Skeletal muscle cell (primary cell): ENCODE data around the gene ZFAND5.

Experiments used
- DNase-seq: peaks from one replicate; pipeline ENCODE4 v3.0.0-alpha.2; 2010; ENCODE audit warnings: low read depth
- H3K4me3 ChIP-seq: 2 replicates; pipeline ENCODE4 v1.5.1; 2011; ENCODE audit warnings: low read depth, mild to moderate bottlenecking, control low read depth, low read length, moderate library complexity

ZFAND5 gene, protein sequence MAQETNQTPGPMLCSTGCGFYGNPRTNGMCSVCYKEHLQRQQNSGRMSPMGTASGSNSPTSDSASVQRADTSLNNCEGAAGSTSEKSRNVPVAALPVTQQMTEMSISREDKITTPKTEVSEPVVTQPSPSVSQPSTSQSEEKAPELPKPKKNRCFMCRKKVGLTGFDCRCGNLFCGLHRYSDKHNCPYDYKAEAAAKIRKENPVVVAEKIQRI

DNA sequence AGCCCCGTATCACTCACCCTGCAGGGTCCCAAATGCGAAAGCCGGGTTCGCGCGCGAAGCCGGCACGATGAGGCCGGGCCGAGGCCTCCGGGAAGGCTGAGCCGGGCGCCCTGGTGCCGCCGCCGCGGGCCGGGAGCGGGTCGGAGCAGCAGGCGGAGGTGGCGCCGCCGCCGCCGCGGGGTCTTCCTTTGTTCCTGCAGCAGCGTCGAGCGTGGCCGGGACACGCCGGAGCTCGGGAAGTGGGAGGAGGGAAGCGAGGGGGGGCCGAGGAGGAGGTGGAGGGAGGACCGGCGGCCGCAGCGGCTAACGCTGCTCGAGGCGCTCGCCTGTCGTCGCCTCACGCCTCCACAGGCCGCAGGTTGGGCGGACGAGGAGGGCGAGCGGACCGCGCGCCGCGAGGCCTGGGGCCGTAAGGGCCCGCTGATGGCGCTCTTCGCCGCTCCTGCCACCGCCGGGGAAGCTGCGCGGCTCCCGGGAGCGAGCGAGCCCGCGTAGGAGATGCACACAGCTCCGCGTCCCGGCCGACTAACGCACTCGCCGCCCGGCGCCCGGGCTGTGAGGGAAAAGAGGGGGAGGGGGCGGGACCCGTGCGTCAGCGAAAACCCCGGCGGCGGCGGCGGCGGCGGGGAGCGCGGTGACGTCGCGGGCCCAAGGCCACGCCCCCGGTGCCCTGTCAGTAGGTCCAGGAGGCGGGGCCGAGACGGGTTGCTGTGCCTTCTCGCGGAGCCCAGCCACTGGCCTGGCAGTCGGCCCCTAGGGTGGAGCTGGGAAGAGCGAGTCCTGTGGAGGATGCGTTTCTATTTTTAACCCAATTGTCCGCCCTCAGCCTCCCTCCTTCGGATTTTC lies at the start of gene ZFAND5:
ZFAND5 (minus strand) TSS at position 530 of the 846 bp plus-strand sequence. CDS start 4,430 bp downstream, outside the sequence.
- H3K4me3 ChIP-seq, result peak within 1 kb of the TSS; percentile 84
- peak; percentile 97 for DNase-seq

DNA sequence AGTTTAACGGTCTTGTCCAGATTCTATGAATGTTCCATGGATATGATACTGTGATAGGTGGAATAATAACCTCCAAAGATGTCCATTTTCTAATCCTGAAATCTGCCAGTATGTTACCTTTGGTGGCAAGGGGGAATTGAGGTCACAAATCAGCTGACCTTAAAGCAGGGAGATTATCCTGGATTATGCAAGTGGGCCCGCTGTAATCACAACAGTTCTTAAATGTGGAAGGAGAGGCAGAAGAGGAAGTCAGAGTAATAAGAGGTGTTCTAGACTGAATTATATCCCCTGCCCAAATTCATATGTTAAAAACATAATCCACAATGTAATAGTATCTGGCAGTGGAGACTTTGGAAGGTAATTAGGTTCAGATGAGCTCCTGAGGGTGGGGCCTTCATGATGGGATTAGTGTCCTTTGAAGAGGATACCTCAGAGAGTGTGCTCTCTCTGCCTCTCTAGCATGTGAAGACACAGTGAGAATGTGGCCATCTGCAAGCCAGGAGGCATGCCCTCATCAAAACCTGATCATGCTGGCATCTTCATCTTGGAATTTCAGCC lies 47.6 kb upstream of the ZFAND5 start:
- no peak for DNase-seq
- H3K4me3 ChIP-seq, result no peak overlapping the region

DNA sequence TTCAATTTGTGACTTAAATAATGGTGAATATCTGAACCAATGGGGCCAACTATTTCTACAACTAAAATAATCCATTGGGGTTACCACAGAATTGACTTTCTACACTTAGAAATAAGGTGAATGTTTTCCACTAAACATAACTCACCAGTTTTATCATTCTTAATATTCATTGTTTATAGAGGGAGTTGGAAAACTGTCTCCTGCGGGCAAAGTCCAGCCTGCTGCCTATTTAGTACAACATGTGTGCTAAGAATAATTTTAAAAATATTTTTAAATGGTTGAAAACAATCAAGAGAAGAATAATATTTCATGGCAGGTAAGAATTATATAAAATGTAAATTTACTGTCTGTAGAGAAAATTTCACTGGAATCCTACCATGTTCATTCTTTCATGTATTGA lies 45.2 kb upstream of the ZFAND5 start:
- H3K4me3 ChIP-seq, result no peak overlapping the region
- no peak for DNase-seq

DNA sequence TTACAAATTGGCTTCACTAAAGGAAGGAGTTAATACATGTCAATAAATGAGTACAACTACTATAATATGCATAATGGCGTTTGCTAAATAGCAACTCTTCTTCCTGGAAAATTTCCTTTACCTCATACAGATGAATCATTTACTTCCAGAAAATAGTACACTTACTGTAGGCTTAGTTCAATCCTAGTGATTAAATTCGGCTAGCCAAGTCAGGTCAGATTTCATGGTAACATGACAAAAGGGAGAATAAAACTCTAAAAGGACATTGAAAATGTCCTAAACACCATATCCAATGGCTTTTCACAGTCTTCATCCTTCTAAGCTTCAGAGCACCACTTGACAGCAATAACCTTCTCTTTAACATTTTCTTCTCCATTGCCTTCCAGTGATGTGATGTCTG lies 42.1 kb upstream of the ZFAND5 start:
- H3K4me3 ChIP-seq, result no peak overlapping the region
- DNase-seq, result no peak

DNA sequence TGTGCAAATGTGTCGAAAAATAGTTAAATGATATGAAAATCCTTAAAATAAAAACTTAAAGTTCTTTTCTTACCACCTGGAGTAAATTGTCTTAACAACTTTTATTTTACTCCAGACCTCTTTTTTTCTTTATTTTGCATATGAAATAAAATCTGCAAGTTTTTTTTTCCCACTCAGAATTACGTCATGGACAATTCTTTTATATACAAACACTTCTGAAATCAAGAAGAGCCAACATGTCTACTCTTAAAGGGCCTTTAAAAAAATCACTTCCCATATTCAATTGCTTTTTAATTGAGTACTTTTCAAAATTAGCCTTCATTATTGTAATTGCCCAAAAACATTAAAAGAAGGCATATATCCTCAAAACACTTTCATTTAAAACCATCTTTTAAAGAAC lies 37.7 kb upstream of the ZFAND5 start:
- DNase-seq, result no peak
- H3K4me3 ChIP-seq, result no peak overlapping the region

DNA sequence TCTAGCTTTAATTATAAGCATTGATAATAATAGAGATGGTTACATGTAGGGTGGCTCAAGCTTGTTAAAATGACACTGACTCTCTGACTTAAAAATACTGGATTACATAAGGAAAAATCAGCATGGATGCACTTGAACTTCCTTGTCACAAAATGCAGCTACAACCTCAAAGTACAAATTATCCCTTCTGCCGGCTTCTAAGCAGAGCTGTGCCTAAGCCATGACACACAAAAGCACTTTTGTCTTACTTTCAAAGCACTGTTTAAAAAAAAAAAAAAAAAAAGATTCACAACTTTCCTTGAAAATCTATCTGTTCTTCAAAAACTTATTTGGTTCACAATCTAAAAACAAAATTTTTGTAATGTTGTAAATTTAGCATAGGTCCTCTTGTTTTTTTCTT lies 36.4 kb upstream of the ZFAND5 start:
- no peak overlapping the region for H3K4me3 ChIP-seq
- DNase-seq, result no peak

DNA sequence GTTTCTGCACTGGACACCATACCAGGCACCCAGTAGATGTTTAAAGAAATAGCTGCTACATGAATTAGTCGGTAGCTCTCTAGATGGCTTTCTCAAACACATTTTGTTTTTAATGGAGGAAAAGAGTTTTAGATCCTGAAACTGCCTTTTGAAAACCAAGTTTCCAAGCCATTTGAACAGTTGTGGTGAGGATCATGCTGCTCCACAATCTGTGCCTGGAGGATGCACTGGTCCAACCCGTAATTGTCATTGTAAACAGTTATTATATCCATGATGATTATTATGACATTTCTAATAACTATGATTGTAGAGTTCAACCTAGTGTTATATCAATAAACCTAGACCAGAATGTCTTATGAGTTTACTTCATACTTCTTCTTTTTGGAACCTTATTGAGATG lies 35.9 kb upstream of the ZFAND5 start:
- DNase-seq, result no peak
- no peak overlapping the region for H3K4me3 ChIP-seq

DNA sequence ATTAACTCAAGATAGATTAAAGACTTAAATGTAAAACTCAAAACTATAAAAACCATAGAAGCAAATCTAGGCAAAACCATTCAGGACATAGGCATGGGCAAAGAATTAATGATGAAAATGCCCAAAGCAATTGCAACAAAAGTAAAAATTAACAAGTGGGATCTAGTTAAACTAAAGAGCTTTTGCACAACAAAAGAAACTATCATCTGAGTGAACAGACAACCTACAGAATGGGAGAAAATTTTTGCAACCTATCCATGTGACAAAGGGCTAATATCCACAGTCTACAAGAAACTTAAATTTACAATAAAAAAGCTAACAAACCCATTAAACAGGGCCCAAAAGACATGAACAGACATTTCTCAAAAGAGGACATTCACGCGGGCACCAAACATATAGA lies 34.4 kb upstream of the ZFAND5 start:
- DNase-seq, result no peak
- H3K4me3 ChIP-seq, result no peak overlapping the region

DNA sequence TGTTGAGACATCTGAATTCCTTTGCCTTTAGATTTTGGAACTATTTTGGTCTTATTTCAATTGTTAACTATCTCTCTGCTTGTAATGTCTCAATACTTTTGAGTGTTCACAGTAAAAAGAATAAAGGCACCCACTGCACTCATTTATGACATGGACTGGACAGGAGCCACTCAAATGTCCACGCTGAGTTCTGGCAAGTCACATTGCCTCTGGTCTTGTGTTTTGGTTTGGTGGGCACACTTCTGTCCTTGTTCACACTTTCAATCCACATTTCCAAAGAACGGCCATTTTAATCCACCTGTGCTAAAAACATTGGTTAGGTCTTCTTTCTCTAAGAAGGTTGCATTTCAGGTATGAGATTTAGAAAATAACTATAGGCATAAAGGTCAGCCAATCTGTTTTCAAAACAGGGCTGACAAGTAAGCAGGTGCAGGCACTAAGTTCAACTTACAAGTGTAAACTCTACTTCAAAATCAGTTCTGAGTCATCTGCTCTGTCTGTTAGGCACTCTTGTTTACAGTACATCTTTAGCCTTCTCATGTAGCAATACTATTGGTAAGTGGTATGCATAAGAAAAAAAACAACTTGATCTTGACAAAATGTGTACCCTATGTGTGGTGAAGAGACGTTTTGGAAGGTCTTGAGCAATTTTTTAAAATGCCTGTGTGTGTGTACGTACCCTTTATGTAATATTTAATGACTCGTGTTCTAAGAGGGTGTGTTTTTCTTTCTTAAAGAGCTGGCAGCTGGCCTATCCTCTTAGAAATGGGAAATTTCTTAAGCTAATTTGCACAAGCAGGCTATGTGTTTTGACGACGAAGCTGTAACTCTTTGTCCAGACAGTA lies 31.5 kb upstream of the ZFAND5 start:
- peak; percentile 62 for DNase-seq
- H3K4me3 ChIP-seq, result no peak overlapping the region

DNA sequence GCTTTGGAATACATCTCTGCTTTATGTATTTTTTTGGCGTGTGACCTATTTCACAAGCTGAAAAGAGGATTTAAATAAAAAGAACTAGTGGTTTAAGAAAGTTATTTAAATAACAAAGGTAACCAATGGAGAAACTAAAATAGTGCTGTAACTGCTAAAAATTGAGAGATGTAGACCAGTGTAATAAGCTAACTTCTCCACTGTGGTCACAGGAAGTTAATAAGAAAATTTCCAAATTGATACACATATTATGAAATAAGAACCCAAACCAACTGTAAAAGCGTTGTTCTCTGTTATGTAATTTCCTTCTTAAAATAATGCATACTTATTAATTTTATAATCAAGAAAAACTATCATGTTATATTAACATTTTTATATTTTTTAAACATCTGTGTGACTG lies 29.1 kb upstream of the ZFAND5 start:
- DNase-seq, result no peak
- H3K4me3 ChIP-seq, result no peak overlapping the region

DNA sequence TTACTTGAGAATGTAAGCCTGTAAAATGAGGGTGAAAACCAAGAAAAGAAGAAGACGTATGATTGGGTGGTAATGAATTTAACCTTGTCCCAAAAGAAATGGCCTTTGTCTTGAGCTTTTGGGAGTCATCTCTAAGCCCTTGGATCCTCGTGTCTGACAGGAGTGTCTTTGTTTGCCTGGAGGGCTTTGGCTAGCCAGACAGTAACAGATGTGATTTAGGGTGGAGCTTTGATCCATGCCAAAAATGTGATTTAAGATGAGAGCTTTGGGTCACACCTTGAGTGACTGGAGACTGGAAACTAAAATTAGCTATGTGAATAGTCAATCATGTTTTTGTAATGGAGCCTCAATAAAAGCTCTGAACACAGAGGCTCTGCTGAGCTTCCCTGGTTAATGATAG lies 25.9 kb upstream of the ZFAND5 start:
- H3K4me3 ChIP-seq, result no peak overlapping the region
- DNase-seq, result no peak

DNA sequence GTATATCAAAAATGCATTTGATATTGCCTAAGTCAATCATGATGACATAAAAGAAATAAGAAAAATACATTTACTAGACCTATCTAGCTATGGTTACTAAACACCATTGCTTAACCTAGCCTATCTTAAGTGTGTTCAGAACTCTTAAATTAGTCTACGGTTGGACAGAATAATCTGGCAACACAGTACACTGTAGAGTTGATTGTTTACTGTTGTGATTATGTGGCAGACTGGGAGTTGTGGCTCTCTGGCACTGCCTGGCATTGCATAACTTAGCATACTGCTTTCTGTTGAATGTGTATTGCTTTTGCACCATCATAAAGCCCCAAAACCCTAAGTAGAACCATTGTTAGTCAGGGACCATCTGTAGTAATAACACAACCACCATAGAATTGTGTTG lies 21.2 kb upstream of the ZFAND5 start:
- no peak overlapping the region for H3K4me3 ChIP-seq
- no peak for DNase-seq

DNA sequence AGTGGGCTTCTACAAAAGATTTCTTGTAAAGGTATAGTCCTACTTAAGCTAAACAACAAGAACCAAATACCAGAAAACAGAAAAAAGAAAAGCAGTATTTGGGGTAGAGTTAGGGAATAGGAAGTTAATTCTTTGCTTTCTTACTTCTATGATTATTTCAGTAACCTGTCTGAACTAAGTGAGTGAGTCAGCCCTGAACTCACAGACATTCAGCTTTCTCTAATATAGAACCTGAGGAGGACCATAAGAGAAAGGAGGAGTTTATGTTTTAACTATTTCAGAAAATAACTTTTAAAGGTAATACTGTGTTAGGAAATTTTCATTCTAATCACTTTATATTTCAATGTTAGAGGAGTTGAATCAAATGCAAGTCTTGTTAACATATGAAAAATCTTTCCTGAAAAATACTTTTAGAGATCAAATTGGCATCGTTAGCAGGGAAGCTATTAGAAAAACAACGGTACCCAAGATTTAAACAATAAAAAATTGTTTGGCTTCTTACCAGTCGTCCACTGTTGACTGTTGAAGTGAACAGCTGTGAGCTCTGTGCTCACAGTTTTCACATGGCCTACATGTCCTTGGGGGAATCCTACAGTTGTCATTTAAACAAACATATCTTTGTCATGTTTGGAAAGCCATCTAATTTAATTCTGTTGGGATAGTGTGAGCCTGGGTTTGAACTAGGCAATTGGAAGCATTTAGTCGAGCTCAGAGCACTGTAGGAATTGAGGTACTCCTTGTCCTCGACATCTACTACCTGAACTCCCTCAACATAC lies 19.9 kb upstream of the ZFAND5 start:
- no peak overlapping the region for H3K4me3 ChIP-seq
- no peak for DNase-seq

DNA sequence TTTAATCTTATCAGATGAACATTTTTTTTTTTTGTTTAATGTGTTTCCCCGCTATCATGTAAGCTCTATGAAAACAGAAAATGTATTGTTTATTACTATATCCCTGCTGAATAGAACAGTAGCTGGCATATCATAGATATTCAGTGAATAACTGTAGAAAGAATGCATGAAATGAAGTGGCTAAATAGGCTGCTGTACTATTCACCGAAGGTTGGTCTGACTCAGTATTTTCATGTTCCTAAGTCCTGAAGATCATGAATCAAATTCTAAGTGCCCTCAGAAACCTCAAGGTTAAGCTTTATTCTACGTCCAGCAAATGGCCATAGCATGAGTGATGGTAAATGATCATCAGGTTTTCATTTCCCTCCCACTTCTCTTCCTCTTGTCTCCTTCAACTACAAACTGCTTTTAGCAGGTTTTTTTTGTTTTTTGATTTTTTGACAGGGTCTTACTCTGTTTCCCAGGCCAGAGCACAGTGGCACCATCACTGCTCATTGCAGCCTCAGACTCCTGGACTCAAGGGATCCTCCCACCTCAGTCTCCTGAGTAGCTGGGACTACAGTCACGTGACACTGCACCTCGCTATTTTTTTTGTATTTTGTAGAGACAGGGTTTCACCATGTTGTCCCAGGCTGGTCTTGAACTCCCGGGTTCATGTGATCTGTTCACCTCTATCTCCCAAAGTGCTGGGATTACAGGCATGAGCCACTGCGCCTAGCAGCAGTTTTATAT lies 19.1 kb upstream of the ZFAND5 start:
- no peak overlapping the region for H3K4me3 ChIP-seq
- peak; percentile 80 for DNase-seq

DNA sequence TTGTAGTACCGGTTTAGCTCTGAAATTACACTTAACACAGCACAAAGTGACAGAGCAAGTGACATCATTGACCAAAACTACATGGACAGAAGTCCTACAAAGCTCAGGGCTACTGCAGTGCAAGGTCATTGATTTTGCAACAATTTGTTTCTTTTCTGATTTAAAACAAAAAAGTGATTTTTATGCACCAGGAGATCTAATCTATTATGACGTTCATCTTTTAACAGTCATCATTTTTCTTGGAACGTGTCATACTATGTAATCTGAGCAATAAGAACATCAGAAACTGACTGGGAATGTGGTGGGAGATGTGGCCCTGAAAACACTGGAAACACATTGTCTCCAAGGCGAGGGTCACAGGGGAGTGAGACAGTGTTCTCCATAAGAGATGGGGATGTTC lies 17.4 kb upstream of the ZFAND5 start:
- no peak overlapping the region for H3K4me3 ChIP-seq
- DNase-seq, result no peak

DNA sequence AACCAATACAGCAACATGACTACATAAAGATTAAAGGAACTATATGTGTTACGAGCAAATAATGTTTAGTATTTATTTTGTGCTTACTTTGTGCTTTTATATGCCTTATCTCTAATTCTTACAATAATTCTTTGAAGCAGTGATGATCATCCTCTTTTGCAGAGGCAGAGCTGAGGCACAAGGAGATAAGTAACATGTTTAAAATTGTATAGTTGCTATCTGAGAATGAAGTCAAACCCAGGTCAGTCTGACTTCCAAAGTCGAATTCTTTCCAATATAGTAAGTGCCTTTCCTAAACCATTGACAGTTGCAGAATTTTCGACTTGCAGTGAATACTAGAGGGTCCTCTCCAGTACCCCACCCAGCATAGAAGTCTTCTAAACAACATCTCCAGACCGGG lies 12.0 kb upstream of the ZFAND5 start:
- H3K4me3 ChIP-seq, result no peak overlapping the region
- DNase-seq, result no peak

DNA sequence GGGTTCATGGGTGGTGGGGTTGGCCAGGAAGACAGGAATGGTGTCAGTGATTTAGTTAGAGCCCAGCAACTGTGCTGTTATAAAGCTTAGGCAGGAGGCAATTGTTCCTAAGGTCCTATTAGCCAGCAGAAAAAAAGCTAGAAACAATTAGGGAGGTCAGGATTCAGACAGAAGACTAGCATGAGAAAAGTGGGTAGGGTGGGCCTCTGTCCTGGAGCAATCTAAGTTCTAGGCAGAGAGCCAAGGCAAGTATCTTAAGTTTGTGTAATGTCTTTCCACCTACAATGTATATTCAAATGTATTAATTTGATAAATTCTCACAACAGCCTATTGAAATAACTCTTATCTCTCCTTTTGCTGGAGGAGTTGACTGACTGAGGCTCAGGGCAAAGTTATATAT lies 6.1 kb upstream of the ZFAND5 start:
- DNase-seq, result no peak
- no peak overlapping the region for H3K4me3 ChIP-seq

DNA sequence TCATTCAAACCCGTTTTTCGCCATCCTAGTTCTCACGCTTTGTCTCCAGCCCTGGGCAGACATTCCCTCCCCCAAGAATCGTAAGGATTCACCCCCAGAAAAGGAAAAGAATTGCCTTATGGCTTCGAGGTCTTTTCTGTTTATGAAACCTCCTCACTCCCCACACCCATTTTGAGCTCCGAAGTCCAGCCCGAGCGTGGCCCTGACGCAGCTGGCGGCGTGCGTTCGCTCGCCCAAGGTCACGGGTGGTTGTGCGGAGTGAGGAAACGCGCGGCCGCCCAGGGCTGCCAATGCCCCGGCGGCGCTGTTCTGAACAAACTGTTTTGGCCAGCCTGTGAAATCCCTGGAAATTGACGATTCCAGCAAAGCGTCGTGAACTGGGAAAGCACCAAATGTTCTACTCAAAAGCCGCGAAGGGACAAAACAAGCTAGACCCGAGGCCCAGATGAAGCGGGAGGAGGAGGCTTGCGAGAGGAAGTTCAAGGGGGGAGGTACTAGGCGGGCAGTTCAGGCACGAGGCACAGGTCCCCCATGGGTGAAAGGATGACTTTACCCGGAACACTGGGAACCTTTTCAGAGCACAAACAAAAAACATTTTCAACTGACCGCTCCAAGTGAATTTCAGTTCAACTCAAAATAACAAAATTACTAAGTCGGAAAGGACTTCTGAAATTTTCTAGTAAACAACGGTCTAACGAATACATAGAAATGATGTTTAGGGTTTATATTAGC lies 683 bp upstream of the ZFAND5 start:
- H3K4me3 ChIP-seq, result peak overlapping the region; percentile 51
- DNase-seq, result peak; percentile 88
